ENCODE measurements around the gene FOSL2.
A peak's percentile ranks its signal among the peaks of the same experiment; 100 is the strongest.

Gene FOSL2

GRCh38 chr2:28397043-28397381 is 4.4 kb downstream of the FOSL2 start:
- DNase-seq = no peak

GRCh38 chr2:28398101-28398834 is 5.6 kb downstream of the FOSL2 start:
- peak; percentile 20 for DNase-seq

GRCh38 chr2:28399289-28399688 is 6.6 kb downstream of the FOSL2 start:
- no peak for DNase-seq

- no peak for DNase-seq
Observed at GRCh38 chr2:28399956-28400355, 7.3 kb downstream of the FOSL2 start.

GRCh38 chr2:28400419-28400818 is 7.8 kb downstream of the FOSL2 start:
- DNase-seq = no peak

- DNase-seq = no peak
Observed at GRCh38 chr2:28400921-28401320, 8.3 kb downstream of the FOSL2 start.

- peak; percentile 33 for DNase-seq
Observed at GRCh38 chr2:28401411-28401810, 8.8 kb downstream of the FOSL2 start.

GRCh38 chr2:28401948-28402550 is 9.4 kb downstream of the FOSL2 start:
- no peak for DNase-seq

- peak; percentile 56 for DNase-seq
Observed at GRCh38 chr2:28403370-28403956, 10.8 kb downstream of the FOSL2 start.

- no peak for DNase-seq
Observed at GRCh38 chr2:28404086-28404485, 11.4 kb downstream of the FOSL2 start.

- no peak for DNase-seq
Observed at GRCh38 chr2:28405537-28405936, 12.9 kb downstream of the FOSL2 start.

GRCh38 chr2:28406276-28407096 is 13.8 kb downstream of the FOSL2 start:
- no peak for DNase-seq

GRCh38 chr2:28407131-28407975 is 14.7 kb downstream of the FOSL2 start:
- no peak for DNase-seq

- DNase-seq = no peak
Observed at GRCh38 chr2:28407976-28408690, 15.5 kb downstream of the FOSL2 start.

GRCh38 chr2:28408764-28409599 is 16.3 kb downstream of the FOSL2 start:
- DNase-seq = no peak

- DNase-seq = no peak
Observed at GRCh38 chr2:28411166-28411755, 18.6 kb downstream of the FOSL2 start.

- no peak for DNase-seq
Observed at GRCh38 chr2:28411956-28412609, 19.4 kb downstream of the FOSL2 start.

GRCh38 chr2:28412625-28413151 is 20.0 kb downstream of the FOSL2 start:
- DNase-seq = no peak

GRCh38 chr2:28413152-28413898 is 20.7 kb downstream of the FOSL2 start:
- DNase-seq = peak; percentile 87
